H1 (cell line): ENCODE results near the gene CUL4B. TPM values are rescaled to one million over a fixed set of nuclear protein-coding genes. Genes with fewer than 3 reads are reported as not detected.
A peak's percentile ranks its signal among the peaks of the same experiment; 100 is the strongest.

ENCODE experiments used
- CEBPB ChIP-seq: IDR thresholded peaks from 2 replicates; pipeline ENCODE4 v1.6.1; 2012; ENCODE audit warnings: low read depth, low read length
- EGR1 ChIP-seq: IDR thresholded peaks from 2 replicates; pipeline ENCODE4 v1.6.1; 2011; ENCODE audit warnings: low read depth, low read length, borderline replicate concordance
- polyA plus RNA-seq, 7 experiments: library from polyadenylated mRNA; depleted of rRNA in 3 of 7; stranded (reverse) in 5 of 7; unstranded in 2 of 7; fragments of >200 nt in 5 of 7; fragments of 200-250 nt in 2 of 7; gene quantifications; 1 replicate in 5 of 7; 2 replicates in 1 of 7; 4 replicates in 1 of 7; pipeline versions ENCODE4 v1.2.1 to v1.2.3, GENCODE V29; 2011 to 2013; ENCODE audit warnings: missing spikeins in 2 of 7, mixed read lengths in 2 of 7
- total RNA-seq: library from RNA; stranded (reverse); fragmentation: NEBNext Ultra II Directional; extraction: Animal tissue kit (Norgen Biotek cat#: 25700); gene quantifications from 2 replicates; pipeline ENCODE4 v1.2.1, GENCODE V29; 2021
- TF ChIP-seq, protein P1 (sequence below): IDR thresholded peaks from 2 replicates; pipeline ENCODE4 v1.6.1; 2012; ENCODE audit warnings: inconsistent platforms
- TF ChIP-seq, protein P2 (sequence below): IDR thresholded peaks from 2 replicates; pipeline ENCODE4 v1.6.1; 2012; ENCODE audit warnings: low read length, inconsistent platforms

CUL4B gene
- total and polyA plus RNA-seq, 2 of the 8 experiments (the other 6 are each of a cell fraction or from before 2014, with no cell fraction given) = 11.7 to 44.0 TPM

DNA sequence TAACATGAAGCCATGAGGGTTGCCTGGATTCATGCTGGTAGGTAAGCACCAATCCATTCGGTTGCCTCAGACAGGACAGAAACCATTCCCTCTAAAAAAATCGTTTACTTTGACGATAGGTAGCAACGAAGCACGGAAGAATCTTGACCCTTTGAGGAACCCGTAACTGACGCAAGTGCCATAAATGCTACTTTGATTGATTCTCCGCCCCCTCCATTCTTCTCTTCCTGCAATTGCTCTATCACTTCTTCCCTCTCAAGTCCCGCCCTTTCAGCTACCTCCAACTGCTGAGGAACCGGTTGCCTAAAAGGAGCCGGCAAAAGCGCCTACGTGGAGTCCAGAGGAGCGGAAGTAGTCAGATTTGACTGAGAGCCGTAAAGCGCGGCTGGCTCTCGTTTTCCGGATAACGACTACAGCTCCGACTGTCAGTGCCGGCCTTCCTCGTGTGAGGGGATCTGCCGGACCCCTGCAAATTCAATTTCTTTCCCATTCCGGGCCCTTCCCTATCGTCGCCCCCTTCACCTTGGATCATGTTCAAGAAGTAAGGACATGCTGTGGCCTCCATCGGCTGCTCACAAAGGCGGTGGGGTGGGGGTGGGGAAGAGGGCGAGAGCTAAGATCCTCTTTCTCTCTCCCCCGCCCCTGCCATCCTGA, 43.1 kb upstream of the CUL4B start, which contains the start of gene MCTS1 (continued):
- TF ChIP-seq, protein P1, sequence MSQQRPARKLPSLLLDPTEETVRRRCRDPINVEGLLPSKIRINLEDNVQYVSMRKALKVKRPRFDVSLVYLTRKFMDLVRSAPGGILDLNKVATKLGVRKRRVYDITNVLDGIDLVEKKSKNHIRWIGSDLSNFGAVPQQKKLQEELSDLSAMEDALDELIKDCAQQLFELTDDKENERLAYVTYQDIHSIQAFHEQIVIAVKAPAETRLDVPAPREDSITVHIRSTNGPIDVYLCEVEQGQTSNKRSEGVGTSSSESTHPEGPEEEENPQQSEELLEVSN = no peak
- TF ChIP-seq, protein P2, sequence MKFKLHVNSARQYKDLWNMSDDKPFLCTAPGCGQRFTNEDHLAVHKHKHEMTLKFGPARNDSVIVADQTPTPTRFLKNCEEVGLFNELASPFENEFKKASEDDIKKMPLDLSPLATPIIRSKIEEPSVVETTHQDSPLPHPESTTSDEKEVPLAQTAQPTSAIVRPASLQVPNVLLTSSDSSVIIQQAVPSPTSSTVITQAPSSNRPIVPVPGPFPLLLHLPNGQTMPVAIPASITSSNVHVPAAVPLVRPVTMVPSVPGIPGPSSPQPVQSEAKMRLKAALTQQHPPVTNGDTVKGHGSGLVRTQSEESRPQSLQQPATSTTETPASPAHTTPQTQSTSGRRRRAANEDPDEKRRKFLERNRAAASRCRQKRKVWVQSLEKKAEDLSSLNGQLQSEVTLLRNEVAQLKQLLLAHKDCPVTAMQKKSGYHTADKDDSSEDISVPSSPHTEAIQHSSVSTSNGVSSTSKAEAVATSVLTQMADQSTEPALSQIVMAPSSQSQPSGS = no peak
- TF ChIP-seq CEBPB (0 out of 2 replicates have a peak, but pooled peaks have one; percentile 9), EGR1 (peak; percentile 85)
